HG02938 (cell line): Measurements from ENCODE around the gene ARRDC5.
A peak's percentile ranks its signal among the peaks of the same experiment; 100 is the strongest.
"Not testable (repeated sequence)": the region's sequence is repeated elsewhere in the genome, so short reads cannot be mapped to it uniquely, and the experiment has no call there.

Experiments
- ATAC-seq: cut with Tn5 transposase; IDR thresholded peaks from one replicate; pipeline ENCODE4 v1.9.1; 2021; ENCODE audit warnings: mild to moderate bottlenecking, moderate library complexity; ENCODE audit not compliant: unreplicated experiment

The ARRDC5 gene

DNA sequence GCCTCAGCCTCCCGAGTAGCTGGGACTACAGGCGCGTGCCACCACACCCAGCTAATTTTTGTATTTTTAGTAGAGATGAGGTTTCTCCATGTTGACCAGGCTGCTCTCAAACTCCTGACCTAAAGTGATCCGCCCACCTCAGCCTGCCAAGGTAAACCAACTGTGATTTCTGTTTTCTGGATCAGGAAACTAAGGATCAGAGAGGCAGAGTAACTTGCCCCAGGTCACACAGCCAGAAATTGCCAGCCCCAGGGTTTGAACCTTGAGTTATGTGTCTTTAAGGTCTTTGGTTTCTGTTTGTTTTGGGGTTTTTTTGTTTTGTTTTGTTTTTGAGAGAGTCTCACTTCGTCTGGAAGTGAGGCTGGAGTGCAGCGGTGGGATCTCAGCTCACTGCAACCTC, 31.0 kb downstream of the ARRDC5 start:
- ATAC-seq: no peak

- no peak for ATAC-seq
These were observed 32.5 kb downstream of the ARRDC5 start for GRCh38 chr19:4870025-4870700.

DNA sequence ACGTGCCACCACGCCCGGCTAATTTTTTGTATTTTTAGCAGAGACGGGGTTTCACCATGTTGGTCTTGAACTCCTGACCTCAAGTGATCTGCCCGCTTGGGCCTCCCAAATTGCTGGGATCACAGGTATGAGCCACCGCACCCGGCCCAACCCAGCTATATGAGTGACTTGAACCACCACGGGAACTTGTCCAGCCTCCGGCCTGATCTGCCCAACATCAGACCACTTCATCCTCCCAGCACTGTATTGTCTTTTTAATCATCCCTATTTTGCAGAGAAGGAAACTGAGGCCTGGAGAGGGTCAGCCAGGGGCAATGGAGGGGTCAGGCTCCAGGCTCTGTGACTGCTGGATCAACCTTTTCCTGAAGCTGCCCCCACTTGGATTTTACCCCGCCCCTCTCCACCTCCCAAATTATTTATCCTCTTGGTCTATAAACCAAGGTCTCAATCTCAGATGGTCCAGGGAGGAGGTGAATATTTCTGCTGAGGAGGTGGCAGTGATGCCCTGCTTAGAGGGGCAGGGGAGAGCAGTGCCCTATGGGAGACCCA, 34.3 kb downstream of the ARRDC5 start:
- ATAC-seq: no peak

DNA sequence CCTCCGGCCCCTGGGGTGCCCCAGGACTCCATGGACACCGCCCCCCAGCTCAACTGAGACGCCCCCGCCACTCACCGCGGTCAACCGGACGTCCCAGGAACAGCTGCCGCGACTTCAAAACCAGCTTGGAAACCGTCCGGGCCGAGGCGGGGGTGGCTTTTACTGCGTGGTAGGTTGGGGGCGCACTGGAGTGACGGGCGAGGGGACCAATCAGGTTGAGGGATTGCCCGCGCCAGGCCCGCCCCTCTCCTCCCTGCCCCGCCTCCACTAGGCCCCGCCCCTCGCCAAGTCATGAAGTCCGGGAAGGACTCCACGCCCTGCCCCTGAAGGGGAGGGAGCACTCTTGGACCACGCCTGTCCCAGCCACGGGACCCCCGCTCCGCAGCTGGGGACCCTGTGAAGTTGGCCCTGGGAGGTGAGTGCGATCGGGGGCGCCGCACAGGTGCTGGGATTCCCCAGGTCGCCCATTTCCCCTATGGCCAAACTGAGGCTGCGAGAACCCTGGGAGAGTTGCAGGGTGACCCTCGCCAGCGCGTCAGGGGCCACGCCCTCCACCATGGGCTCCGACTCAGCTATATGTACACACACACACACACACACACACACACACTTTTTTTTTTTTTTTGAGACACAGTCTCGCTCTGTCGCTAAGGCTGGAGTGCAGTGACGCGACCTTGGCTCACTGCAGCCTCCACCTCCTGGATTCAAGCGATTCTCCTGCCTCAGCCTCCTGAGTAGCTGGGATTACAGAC, 35.0 kb downstream of the ARRDC5 start, which contains the start of gene PLIN3:
PLIN3 (minus strand) TSS at position 134 of the 752 bp plus-strand sequence. CDS start 6,273 bp downstream, outside the sequence.
- ATAC-seq: peak; percentile 59

- no peak for ATAC-seq
These were observed 35.9 kb downstream of the ARRDC5 start for GRCh38 chr19:4866595-4867424.

- no peak for ATAC-seq
These were observed 41.5 kb downstream of the ARRDC5 start for GRCh38 chr19:4861147-4861546.

GRCh38 chr19:4859697-4860096, 43.0 kb downstream of the ARRDC5 start:
- ATAC-seq: no peak

GRCh38 chr19:4856468-4856867, 46.2 kb downstream of the ARRDC5 start:
- not testable (repeated sequence) for ATAC-seq

- ATAC-seq: not testable (repeated sequence)
These were observed 49.2 kb downstream of the ARRDC5 start for GRCh38 chr19:4853506-4853905.

DNA sequence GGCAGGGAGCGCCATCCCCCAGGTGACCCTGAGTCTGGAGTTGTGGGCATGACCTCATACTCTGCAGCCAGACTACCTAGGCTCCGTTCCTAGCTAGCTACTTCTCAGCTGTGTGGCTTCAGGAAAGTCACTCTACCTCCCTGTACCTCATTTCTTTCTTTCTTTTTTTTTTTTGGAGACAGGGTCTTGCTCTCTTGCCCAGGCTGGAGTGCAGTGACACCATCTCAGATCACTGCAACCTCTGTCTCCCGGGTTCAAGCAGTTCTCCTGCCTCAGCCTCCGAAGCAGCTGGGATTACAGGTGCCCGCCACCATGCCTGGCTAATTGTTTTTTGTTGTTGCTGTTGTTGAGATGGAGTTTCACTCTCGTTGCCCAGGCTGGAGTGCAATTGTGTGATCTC, 50.2 kb downstream of the ARRDC5 start:
- no peak for ATAC-seq

- no peak for ATAC-seq
These were observed 51.0 kb downstream of the ARRDC5 start for GRCh38 chr19:4851551-4852290.

GRCh38 chr19:4849019-4849418, 53.7 kb downstream of the ARRDC5 start:
- no peak for ATAC-seq

DNA sequence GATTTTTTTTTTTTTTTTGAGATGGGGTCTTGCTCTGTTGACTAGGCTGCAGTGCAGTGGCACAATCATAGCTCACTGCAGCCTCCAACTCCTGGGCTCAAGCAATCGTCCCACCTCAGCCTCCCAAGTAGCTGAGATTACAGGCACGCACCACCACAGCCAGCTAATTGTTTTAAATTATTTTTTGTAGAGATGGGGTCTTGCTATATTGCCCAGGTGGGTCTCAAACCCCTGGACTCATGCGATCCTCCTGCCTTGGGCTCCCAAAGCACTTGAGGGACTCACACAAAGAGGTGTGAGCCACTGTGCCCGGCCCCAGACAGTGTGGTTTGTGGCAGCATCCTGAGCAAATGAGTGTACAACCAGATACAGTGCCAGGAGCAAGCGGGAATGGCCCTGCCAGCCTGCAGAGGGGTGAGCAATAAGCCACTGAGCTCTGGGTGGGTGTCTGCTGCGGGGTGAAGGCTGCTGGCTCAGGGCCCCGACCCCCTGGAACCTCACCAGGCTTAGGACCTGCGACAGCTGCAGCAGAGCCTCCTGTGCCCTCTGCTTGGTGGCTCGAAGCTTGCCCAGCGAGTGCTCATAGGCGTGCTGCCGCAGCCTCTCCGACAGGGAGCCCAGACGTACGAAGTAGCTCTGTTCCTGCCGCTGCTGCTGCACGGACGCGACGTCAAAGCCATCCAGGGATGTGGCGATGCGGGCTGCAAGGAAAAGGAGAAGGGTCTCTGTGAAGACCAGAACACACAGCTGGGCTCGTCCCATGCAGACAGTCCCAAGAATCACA, 55.3 kb downstream of the ARRDC5 start:
- ATAC-seq: no peak

DNA sequence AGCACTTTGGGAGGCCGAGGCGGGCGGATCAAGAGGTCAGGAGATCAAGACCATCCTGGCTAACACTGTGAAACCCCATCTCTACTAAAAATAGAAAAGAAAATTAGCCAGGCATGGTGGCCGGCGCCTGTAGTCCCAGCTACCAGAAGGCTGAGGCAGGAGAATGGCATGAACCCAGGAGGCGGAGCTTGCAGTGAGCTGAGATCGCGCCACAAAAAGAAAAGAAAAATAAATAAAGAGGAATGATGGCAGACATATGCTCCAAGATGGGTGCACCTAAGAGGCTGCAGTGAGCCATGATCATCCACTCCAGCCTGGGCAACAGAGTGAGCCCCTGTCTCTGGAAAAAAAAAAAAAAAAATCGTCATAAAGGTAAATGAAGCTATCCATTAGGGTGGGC, 56.7 kb downstream of the ARRDC5 start:
- ATAC-seq: not testable (repeated sequence)

GRCh38 chr19:4844348-4845179, 58.1 kb downstream of the ARRDC5 start:
- ATAC-seq: no peak

- ATAC-seq: no peak
These were observed 59.1 kb downstream of the ARRDC5 start for GRCh38 chr19:4843647-4843965.
